Mammary epithelial cell (primary cell): Measurements from ENCODE around the gene THBS1.

Experiments used
- CTCF ChIP-seq, 2 donors: IDR thresholded peaks in 1 of 2; conservative IDR thresholded peaks in 1 of 2; 2 replicates each; pipeline ENCODE4 v1.5.1; 2011 to 2012; ENCODE audit warnings: inconsistent platforms in 2 of 2, low read length in 2 of 2, mild to moderate bottlenecking in 2 of 2, control low read depth in 1 of 2, low read depth in 1 of 2; ENCODE audit not compliant: insufficient read depth in 1 of 2; ENCODE audit errors: extremely low read depth in 1 of 2
- EZH2 ChIP-seq: IDR thresholded peaks from 2 replicates; pipeline ENCODE4 v1.6.1; 2012; ENCODE audit warnings: low read length, inconsistent platforms, borderline replicate concordance

GRCh38 chr15:39552556-39552955 lies 28.3 kb upstream of the THBS1 start:
- TF ChIP-seq CTCF (conservative IDR thresholded peaks at IDR 0.05 in 1 of 2, IDR thresholded peaks at IDR 0.05 in 1 of 2; ENCODE audit: extremely low read depth in 1 of 2, insufficient read depth in 1 of 2, low read depth in 1 of 2, low read length in 2 of 2) (no peak), EZH2 (no peak)
